Skin epidermis (tissue), 12 donors: Measurements from ENCODE around the gene CEP112.
A peak's percentile ranks its signal among the peaks of the same experiment; 100 is the strongest.

Experiments
- H3K27ac ChIP-seq, 21 experiments: fragments of 200-600 bp; sonication (generic) in 11 of 21; one replicate each; pipeline ENCODE4 v1.5.0; 2020; ENCODE audit warnings: mild to moderate bottlenecking in 3 of 21, inconsistent platforms in 2 of 21, moderate library complexity in 2 of 21
- H3K4me3 ChIP-seq, 7 experiments: fragments of 200-600 bp; sonication (generic) in 2 of 7; one replicate each; pipeline ENCODE4 v1.5.0; 2020; ENCODE audit warnings: inconsistent platforms in 2 of 7, mild to moderate bottlenecking in 2 of 7, moderate library complexity in 1 of 7

Gene CEP112

GRCh38 chr17:66214884-66215528, 23.1 kb upstream of the CEP112 start:
- no peak overlapping the region for H3K27ac ChIP-seq
- H3K4me3 ChIP-seq: no peak overlapping the region

- Histone ChIP-seq H3K4me3 (no peak overlapping the region), H3K27ac (no peak overlapping the region)
These were observed 19.3 kb upstream of the CEP112 start for GRCh38 chr17:66211047-66211810.

GRCh38 chr17:66210208-66210574, 18.3 kb upstream of the CEP112 start:
- H3K4me3 ChIP-seq: no peak overlapping the region
- no peak overlapping the region for H3K27ac ChIP-seq

- Histone ChIP-seq H3K27ac (no peak overlapping the region), H3K4me3 (no peak overlapping the region)
These were observed 16.0 kb upstream of the CEP112 start for GRCh38 chr17:66207936-66208335.

- H3K27ac ChIP-seq: no peak overlapping the region
- no peak overlapping the region for H3K4me3 ChIP-seq
These were observed 11.5 kb upstream of the CEP112 start for GRCh38 chr17:66203274-66204015.

GRCh38 chr17:66200685-66201092, 8.8 kb upstream of the CEP112 start:
- H3K27ac ChIP-seq: no peak overlapping the region
- no peak overlapping the region for H3K4me3 ChIP-seq

- Histone ChIP-seq H3K4me3 (no peak overlapping the region), H3K27ac (no peak overlapping the region)
These were observed 6.3 kb upstream of the CEP112 start for GRCh38 chr17:66198242-66198641.

GRCh38 chr17:66192378-66192687, 400 bp upstream of the CEP112 start:
- H3K27ac ChIP-seq: peak overlapping the region in 14 of 21 experiments; percentile 67 to 90 (median 80)
- H3K4me3 ChIP-seq: peak overlapping the region; percentile 44 to 78 (median 68)

- Histone ChIP-seq H3K4me3 (peak overlapping the region; percentile 44 to 78 (median 68)), H3K27ac (peak overlapping the region in 20 of 21 experiments; percentile 4 to 90 (median 78))
These were observed 968 bp downstream of the CEP112 start for GRCh38 chr17:66190738-66191592.

- H3K27ac ChIP-seq: no peak overlapping the region
- H3K4me3 ChIP-seq: no peak overlapping the region
These were observed 4.2 kb downstream of the CEP112 start for GRCh38 chr17:66187718-66188117.

GRCh38 chr17:66185862-66186261, 6.1 kb downstream of the CEP112 start:
- Histone ChIP-seq H3K4me3 (no peak overlapping the region), H3K27ac (no peak overlapping the region)

GRCh38 chr17:66184392-66184791, 7.5 kb downstream of the CEP112 start:
- Histone ChIP-seq H3K27ac (no peak overlapping the region), H3K4me3 (no peak overlapping the region)

GRCh38 chr17:66183529-66183928, 8.4 kb downstream of the CEP112 start:
- no peak overlapping the region for H3K27ac ChIP-seq
- H3K4me3 ChIP-seq: no peak overlapping the region

GRCh38 chr17:66178642-66179041, 13.3 kb downstream of the CEP112 start:
- Histone ChIP-seq H3K4me3 (no peak overlapping the region), H3K27ac (no peak overlapping the region)

- H3K27ac ChIP-seq: no peak overlapping the region
- H3K4me3 ChIP-seq: no peak overlapping the region
These were observed 14.9 kb downstream of the CEP112 start for GRCh38 chr17:66177048-66177447.

GRCh38 chr17:66175892-66176291, 16.0 kb downstream of the CEP112 start:
- Histone ChIP-seq H3K4me3 (no peak overlapping the region), H3K27ac (no peak overlapping the region)

- no peak overlapping the region for H3K27ac ChIP-seq
- H3K4me3 ChIP-seq: no peak overlapping the region
These were observed 19.2 kb downstream of the CEP112 start for GRCh38 chr17:66172691-66173223.

- no peak overlapping the region for H3K4me3 ChIP-seq
- H3K27ac ChIP-seq: no peak overlapping the region
These were observed 19.8 kb downstream of the CEP112 start for GRCh38 chr17:66172144-66172543.

GRCh38 chr17:66171692-66172091, 20.2 kb downstream of the CEP112 start:
- no peak overlapping the region for H3K4me3 ChIP-seq
- no peak overlapping the region for H3K27ac ChIP-seq

GRCh38 chr17:66171172-66171571, 20.8 kb downstream of the CEP112 start:
- Histone ChIP-seq H3K4me3 (no peak overlapping the region), H3K27ac (no peak overlapping the region)
